Astrocyte (in vitro differentiated cells and primary cell): ENCODE measurements around the gene PRDX1. TPM values are rescaled to one million over a fixed set of nuclear protein-coding genes. Genes with fewer than 3 reads are reported as not detected.

Experiments
- DNase-seq: peaks from one replicate; pipeline ENCODE4 v3.0.0-alpha.2; 2010; ENCODE audit warnings: low read depth
- FAIRE-seq: peaks from 2 replicates; lab custom pipeline; 2011; peaks lifted over from hg19 to GRCh38; lab: Jason Lieb, UNC
- H2AFZ ChIP-seq: 2 replicates; pipeline ENCODE4 v1.6.0; 2012; ENCODE audit warnings: low read depth, low read length, inconsistent platforms
- H3K27ac ChIP-seq: 2 replicates; pipeline ENCODE4 v1.5.1; 2011; ENCODE audit warnings: low read depth, low read length, inconsistent platforms
- H3K27me3 ChIP-seq: 2 replicates; pipeline ENCODE4 v1.6.0; 2011; ENCODE audit warnings: low read length, inconsistent platforms; ENCODE audit not compliant: insufficient read depth
- H3K36me3 ChIP-seq: 2 replicates; pipeline ENCODE4 v1.5.1; 2011; ENCODE audit warnings: low read length, inconsistent platforms; ENCODE audit not compliant: insufficient read depth
- H3K4me1 ChIP-seq: 2 replicates; pipeline ENCODE4 v1.5.1; 2011; ENCODE audit warnings: low read length, inconsistent platforms; ENCODE audit not compliant: insufficient read depth
- H3K4me2 ChIP-seq: 2 replicates; pipeline ENCODE4 v1.6.0; 2012; ENCODE audit warnings: low read length, inconsistent platforms
- H3K4me3 ChIP-seq: 2 replicates; pipeline ENCODE4 v1.5.1; 2011; ENCODE audit warnings: low read depth, mild to moderate bottlenecking, low read length, inconsistent platforms; ENCODE audit not compliant: insufficient read depth
- H3K79me2 ChIP-seq: 2 replicates; pipeline ENCODE4 v1.6.0; 2012; ENCODE audit warnings: mild to moderate bottlenecking, low read length, inconsistent platforms; ENCODE audit not compliant: insufficient read depth
- H3K9ac ChIP-seq: 2 replicates; pipeline ENCODE4 v1.6.0; 2012; ENCODE audit warnings: mild to moderate bottlenecking, low read length, inconsistent platforms
- H3K9me3 ChIP-seq: 2 replicates; pipeline ENCODE4 v1.5.1; 2012; ENCODE audit warnings: low read depth, mild to moderate bottlenecking, low read length, inconsistent platforms; ENCODE audit not compliant: insufficient read depth
- H4K20me1 ChIP-seq: 2 replicates; pipeline ENCODE4 v1.6.0; 2012; ENCODE audit warnings: low read length, inconsistent platforms; ENCODE audit not compliant: insufficient read depth
- H3K27ac Mint-ChIP-seq: one replicate; pipeline ENCODE4 v1.8.0; 2021; ENCODE audit warnings: mild to moderate bottlenecking, mixed read lengths; ENCODE audit not compliant: unreplicated experiment
- H3K27me3 Mint-ChIP-seq: one replicate; pipeline ENCODE4 v1.8.0; 2021; ENCODE audit warnings: low read depth, mixed read lengths; ENCODE audit not compliant: unreplicated experiment
- H3K36me3 Mint-ChIP-seq: one replicate; pipeline ENCODE4 v1.8.0; 2021; ENCODE audit warnings: low read depth, mixed read lengths; ENCODE audit not compliant: unreplicated experiment
- H3K4me1 Mint-ChIP-seq: one replicate; pipeline ENCODE4 v1.8.0; 2021; ENCODE audit warnings: low read depth, mixed read lengths; ENCODE audit not compliant: unreplicated experiment
- H3K4me3 Mint-ChIP-seq: one replicate; pipeline ENCODE4 v1.8.0; 2021; ENCODE audit warnings: mild to moderate bottlenecking, moderate library complexity, mixed read lengths; ENCODE audit not compliant: unreplicated experiment
- H3K9me3 Mint-ChIP-seq: one replicate; pipeline ENCODE4 v1.8.0; 2021; ENCODE audit warnings: mild to moderate bottlenecking, mixed read lengths; ENCODE audit not compliant: unreplicated experiment
- CTCF ChIP-seq: IDR thresholded peaks from 2 replicates; pipeline ENCODE4 v1.5.1; 2011; ENCODE audit warnings: low read depth, mild to moderate bottlenecking, inconsistent platforms, low read length, moderate library complexity; ENCODE audit not compliant: insufficient read depth
- EZH2 ChIP-seq: IDR thresholded peaks from 2 replicates; pipeline ENCODE4 v1.6.1; 2012; ENCODE audit warnings: mild to moderate bottlenecking, low read length, inconsistent platforms; ENCODE audit not compliant: insufficient read depth
- total RNA-seq: library from RNA; stranded (reverse); gene quantifications from 2 replicates; pipeline ENCODE4 v1.2.1, GENCODE V29; 2021

Gene PRDX1
- total RNA-seq, 1 donor from 2014 or later, result 986 TPM

- FAIRE-seq (no peak), DNase-seq (peak; percentile 42)
- H2AFZ ChIP-seq, result no peak overlapping the region
- H3K4me3 Mint-ChIP-seq, result no peak overlapping the region
- H3K36me3 ChIP-seq, result peaks cover 41% of the 10 kb centered on the region
- no peaks in the 10 kb centered on the region for H3K27me3 ChIP-seq
- no peaks in the 10 kb centered on the region for H3K79me2 ChIP-seq
- H3K9me3 Mint-ChIP-seq, result no peaks in the 10 kb centered on the region
- no peaks in the 10 kb centered on the region for H3K9me3 ChIP-seq
- H3K4me1 ChIP-seq, result no peaks in the 10 kb centered on the region
- peaks cover 6% of the 10 kb centered on the region for H3K4me1 Mint-ChIP-seq
- no peak overlapping the region for H3K4me3 ChIP-seq
- TF ChIP-seq CTCF, result peak; percentile 99
- TF ChIP-seq EZH2, result no peak
- peaks cover 6% of the 10 kb centered on the region for H3K36me3 Mint-ChIP-seq
- H3K27me3 Mint-ChIP-seq, result no peaks in the 10 kb centered on the region
- no peak overlapping the region for H3K9ac ChIP-seq
- no peak overlapping the region for H3K27ac ChIP-seq
- H4K20me1 ChIP-seq, result peaks cover 26% of the 10 kb centered on the region
- H3K27ac Mint-ChIP-seq, result no peak overlapping the region
- no peak overlapping the region for H3K4me2 ChIP-seq
Observed at GRCh38 chr1:45569962-45570581, 48.4 kb upstream of the PRDX1 start.

- Mint-ChIP-seq H3K4me1 (peaks cover 6% of the 10 kb centered on the region), H3K36me3 (peaks cover 6% of the 10 kb centered on the region), H3K27ac (peak overlapping the region; percentile 48), H3K9me3 (no peaks in the 10 kb centered on the region), H3K27me3 (no peaks in the 10 kb centered on the region), H3K4me3 (no peak overlapping the region)
- Histone ChIP-seq H3K27me3 (no peaks in the 10 kb centered on the region), H3K4me2 (no peak overlapping the region), H3K9me3 (no peaks in the 10 kb centered on the region), H3K36me3 (peaks cover 41% of the 10 kb centered on the region), H4K20me1 (peaks cover 26% of the 10 kb centered on the region), H3K9ac (no peak overlapping the region), H3K27ac (no peak overlapping the region), H3K79me2 (no peaks in the 10 kb centered on the region), H2AFZ (no peak overlapping the region), H3K4me1 (no peaks in the 10 kb centered on the region), H3K4me3 (no peak overlapping the region)
- FAIRE-seq, result no peak
- TF ChIP-seq EZH2 (no peak), CTCF (no peak)
- no peak for DNase-seq
Observed at GRCh38 chr1:45569571-45569961, 47.9 kb upstream of the PRDX1 start.

GRCh38 chr1:45568421-45568820 is 46.7 kb upstream of the PRDX1 start:
- Histone ChIP-seq H3K4me1 (no peaks in the 10 kb centered on the region), H3K9me3 (no peaks in the 10 kb centered on the region), H3K4me2 (no peak overlapping the region), H3K27ac (no peak overlapping the region), H3K36me3 (peaks cover 41% of the 10 kb centered on the region), H3K9ac (no peak overlapping the region), H2AFZ (no peak overlapping the region), H3K79me2 (peaks cover 7% of the 10 kb centered on the region), H4K20me1 (peaks cover 34% of the 10 kb centered on the region), H3K4me3 (no peak overlapping the region), H3K27me3 (no peaks in the 10 kb centered on the region)
- no peaks in the 10 kb centered on the region for H3K27me3 Mint-ChIP-seq
- no peak overlapping the region for H3K27ac Mint-ChIP-seq
- H3K4me3 Mint-ChIP-seq, result no peak overlapping the region
- H3K36me3 Mint-ChIP-seq, result peaks cover 13% of the 10 kb centered on the region
- FAIRE-seq, result no peak
- DNase-seq, result no peak
- no peaks in the 10 kb centered on the region for H3K9me3 Mint-ChIP-seq
- H3K4me1 Mint-ChIP-seq, result peaks cover 6% of the 10 kb centered on the region
- TF ChIP-seq EZH2 (no peak), CTCF (no peak)
